ENCODE results near the gene ENAH. TPM values are rescaled to one million over a fixed set of nuclear protein-coding genes. Genes with fewer than 3 reads are reported as not detected.

Gene ENAH
- total and polyA plus RNA-seq, 2 donors (not counting 1 experiment from before 2014, with no cell fraction given), result 85.0 to 210 TPM

GRCh38 chr1:225471453-225472301 is 181.2 kb downstream of the ENAH start:
- no peak overlapping the region for H2AFZ ChIP-seq (ENCODE audit: low read length)
- H3K9me3 ChIP-seq (ENCODE audit: control insufficient read depth, insufficient read depth, low read depth, low read length), result no peaks in the 10 kb centered on the region
- TF ChIP-seq EZH2 (IDR thresholded peaks at IDR 0.05; ENCODE audit: low read length, missing control alignments), result no peak
- TF ChIP-seq, protein P1, sequence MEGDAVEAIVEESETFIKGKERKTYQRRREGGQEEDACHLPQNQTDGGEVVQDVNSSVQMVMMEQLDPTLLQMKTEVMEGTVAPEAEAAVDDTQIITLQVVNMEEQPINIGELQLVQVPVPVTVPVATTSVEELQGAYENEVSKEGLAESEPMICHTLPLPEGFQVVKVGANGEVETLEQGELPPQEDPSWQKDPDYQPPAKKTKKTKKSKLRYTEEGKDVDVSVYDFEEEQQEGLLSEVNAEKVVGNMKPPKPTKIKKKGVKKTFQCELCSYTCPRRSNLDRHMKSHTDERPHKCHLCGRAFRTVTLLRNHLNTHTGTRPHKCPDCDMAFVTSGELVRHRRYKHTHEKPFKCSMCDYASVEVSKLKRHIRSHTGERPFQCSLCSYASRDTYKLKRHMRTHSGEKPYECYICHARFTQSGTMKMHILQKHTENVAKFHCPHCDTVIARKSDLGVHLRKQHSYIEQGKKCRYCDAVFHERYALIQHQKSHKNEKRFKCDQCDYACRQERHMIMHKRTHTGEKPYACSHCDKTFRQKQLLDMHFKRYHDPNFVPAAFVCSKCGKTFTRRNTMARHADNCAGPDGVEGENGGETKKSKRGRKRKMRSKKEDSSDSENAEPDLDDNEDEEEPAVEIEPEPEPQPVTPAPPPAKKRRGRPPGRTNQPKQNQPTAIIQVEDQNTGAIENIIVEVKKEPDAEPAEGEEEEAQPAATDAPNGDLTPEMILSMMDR (conservative IDR thresholded peaks at IDR 0.05 in 1 of 2, IDR thresholded peaks at IDR 0.05 in 1 of 2; ENCODE audit: low read depth in 1 of 2, low read length in 2 of 2), result no peak
- H3K4me2 ChIP-seq (ENCODE audit: extremely low read depth, insufficient read depth, low read length), result no peak overlapping the region
- peaks cover 7% of the 10 kb centered on the region for H3K4me1 ChIP-seq (ENCODE audit: control insufficient read depth, extremely low read depth, insufficient read depth, low read length)
- H3K4me3 ChIP-seq (replicated peaks in 1 of 4; ENCODE audit: control extremely low read depth in 1 of 4, insufficient read depth in 1 of 4, low read depth in 3 of 4, low read length in 4 of 4), result no peak overlapping the region
- DNase-seq (ENCODE audit: low read depth in 2 of 2), result no peak
- no peaks in the 10 kb centered on the region for H3K36me3 ChIP-seq (ENCODE audit: control insufficient read depth, insufficient read depth, low read length)
- H3K9ac ChIP-seq (ENCODE audit: insufficient read depth, low read length), result no peak overlapping the region
- no peak overlapping the region for H3K27ac ChIP-seq (ENCODE audit: insufficient read depth, low read length)
- no peaks in the 10 kb centered on the region for H4K20me1 ChIP-seq (ENCODE audit: control insufficient read depth, extremely low read depth, insufficient read depth, low read length)
- no peaks in the 10 kb centered on the region for H3K27me3 ChIP-seq (ENCODE audit: control insufficient read depth, insufficient read depth, low read length)
- H3K79me2 ChIP-seq (ENCODE audit: control insufficient read depth, insufficient read depth, low read length), result no peaks in the 10 kb centered on the region

- no peak for DNase-seq (ENCODE audit: low read depth in 2 of 2)
Observed at GRCh38 chr1:225471109-225471452, 181.8 kb downstream of the ENAH start.

More at GRCh38 chr1:225471109-225471452, 181.8 kb downstream of the ENAH start:
- Histone ChIP-seq H2AFZ (ENCODE audit: low read length) (no peak overlapping the region), H3K4me3 (replicated peaks in 1 of 4; ENCODE audit: control extremely low read depth in 1 of 4, insufficient read depth in 1 of 4, low read depth in 3 of 4, low read length in 4 of 4) (no peak overlapping the region), H3K9ac (ENCODE audit: insufficient read depth, low read length) (no peak overlapping the region), H3K4me1 (ENCODE audit: control insufficient read depth, extremely low read depth, insufficient read depth, low read length) (peaks cover 7% of the 10 kb centered on the region), H3K27me3 (ENCODE audit: control insufficient read depth, insufficient read depth, low read length) (no peaks in the 10 kb centered on the region), H3K79me2 (ENCODE audit: control insufficient read depth, insufficient read depth, low read length) (no peaks in the 10 kb centered on the region), H3K9me3 (ENCODE audit: control insufficient read depth, insufficient read depth, low read depth, low read length) (no peaks in the 10 kb centered on the region), H3K27ac (ENCODE audit: insufficient read depth, low read length) (no peak overlapping the region), H3K4me2 (ENCODE audit: extremely low read depth, insufficient read depth, low read length) (no peak overlapping the region), H3K36me3 (ENCODE audit: control insufficient read depth, insufficient read depth, low read length) (no peaks in the 10 kb centered on the region), H4K20me1 (ENCODE audit: control insufficient read depth, extremely low read depth, insufficient read depth, low read length) (no peaks in the 10 kb centered on the region)
- TF ChIP-seq EZH2 (IDR thresholded peaks at IDR 0.05; ENCODE audit: low read length, missing control alignments), result no peak
- TF ChIP-seq, protein P1 (conservative IDR thresholded peaks at IDR 0.05 in 1 of 2, IDR thresholded peaks at IDR 0.05 in 1 of 2; ENCODE audit: low read depth in 1 of 2, low read length in 2 of 2), result no peak

Data from fibroblast of lung (primary cell).